Vagina (tissue), 2 donors: ENCODE data around the gene PCBP3. TPM values are rescaled to one million over a fixed set of nuclear protein-coding genes. Genes with fewer than 3 reads are reported as not detected.

Experiments used
- DNase-seq, 2 donors: peaks; one replicate each; pipeline ENCODE4 v3.0.0-alpha.2; 2017; ENCODE audit errors: extremely low spot score in 2 of 2
- H3K27ac ChIP-seq: fragments of 200-600 bp; sonication (generic); one replicate; pipeline ENCODE4 v1.5.1; 2019
- H3K27me3 ChIP-seq: fragments of 200-600 bp; sonication (generic); one replicate; pipeline ENCODE4 v1.5.1; 2019
- H3K36me3 ChIP-seq, 2 donors: fragments of 200-600 bp; sonication (generic); one replicate each; pipeline ENCODE4 v1.5.1; 2017 to 2019
- H3K4me1 ChIP-seq: fragments of 200-600 bp; sonication (generic); one replicate; pipeline ENCODE4 v1.5.1; 2019
- H3K4me3 ChIP-seq, 2 donors: fragments of 200-600 bp; sonication (generic); 1 replicate in 1 of 2; 2 replicates in 1 of 2; pipeline ENCODE4 v1.5.1; 2016 to 2019
- H3K9me3 ChIP-seq: fragments of 200-600 bp; sonication (generic); one replicate; pipeline ENCODE4 v1.5.1; 2019
- CTCF ChIP-seq, 3 experiments: fragments of 450-650 bp in 2 of 3; fragments of 200-600 bp in 1 of 3; sonication (generic) in 1 of 3; IDR thresholded peaks; one replicate each; pipeline ENCODE4 v1.5.1; 2017 to 2019; ENCODE audit warnings: antibody characterized with exemption in 3 of 3, mild to moderate bottlenecking in 2 of 3, moderate library complexity in 2 of 3
- POLR2A ChIP-seq, 2 donors: fragments of 450-650 bp; IDR thresholded peaks; one replicate each; pipeline ENCODE4 v1.6.1; 2017; ENCODE audit warnings: antibody characterized with exemption in 2 of 2, mild to moderate bottlenecking in 2 of 2, moderate library complexity in 2 of 2
- POLR2AphosphoS5 ChIP-seq, 2 donors: sonication (generic); formaldehyde crosslinking; IDR thresholded peaks; one replicate each; pipeline ENCODE4 v1.9.0; 2017; ENCODE audit warnings: antibody characterized with exemption in 2 of 2, mild to moderate bottlenecking in 2 of 2, low read depth in 1 of 2; ENCODE audit not compliant: insufficient read depth in 1 of 2
- intact Hi-C: fragments of 100-400 bp; cut with DNase I; formaldehyde crosslinking; loops from one replicate; pipeline ENCODE4 v1.15.1; 2023
- total RNA-seq: library from RNA; depleted of rRNA; stranded (reverse); fragments of >200 nt; gene quantifications from one replicate; pipeline ENCODE4 v1.2.3, GENCODE V29; 2016

PCBP3 gene
- total RNA-seq, 1 donor from 2014 or later: 4.9 TPM

- no peak for TF ChIP-seq POLR2A (IDR thresholded peaks at IDR 0.05)
- no peak for TF ChIP-seq CTCF (IDR thresholded peaks at IDR 0.05)
- no peak for TF ChIP-seq POLR2AphosphoS5 (IDR thresholded peaks at IDR 0.05; ENCODE audit: insufficient read depth in 1 of 2, low read depth in 1 of 2)
- H3K9me3 ChIP-seq: no peaks in the 10 kb centered on the region
- no peaks in the 10 kb centered on the region for H3K4me1 ChIP-seq
- H3K36me3 ChIP-seq: no peaks in the 10 kb centered on the region
- H3K4me3 ChIP-seq: no peak overlapping the region
- no peak for DNase-seq
- no peak overlapping the region for H3K27ac ChIP-seq
- intact Hi-C loops: no loop called here
- no peaks in the 10 kb centered on the region for H3K27me3 ChIP-seq
Measured at GRCh38 chr21:45698493-45699184, 55.1 kb downstream of the PCBP3 start.

- DNase-seq: no peak
- intact Hi-C loops: no loop called here
- Histone ChIP-seq H3K4me3 (no peak overlapping the region), H3K9me3 (no peaks in the 10 kb centered on the region), H3K4me1 (no peaks in the 10 kb centered on the region), H3K27me3 (no peaks in the 10 kb centered on the region), H3K36me3 (no peaks in the 10 kb centered on the region), H3K27ac (no peak overlapping the region)
- TF ChIP-seq POLR2A (IDR thresholded peaks at IDR 0.05): no peak
- no peak for TF ChIP-seq CTCF (IDR thresholded peaks at IDR 0.05)
- TF ChIP-seq POLR2AphosphoS5 (IDR thresholded peaks at IDR 0.05; ENCODE audit: insufficient read depth in 1 of 2, low read depth in 1 of 2): no peak
Measured at GRCh38 chr21:45699251-45699942, 55.9 kb downstream of the PCBP3 start.

GRCh38 chr21:45699966-45700365, 56.4 kb downstream of the PCBP3 start:
- intact Hi-C loops: no loop called here
- DNase-seq: no peak
- Histone ChIP-seq H3K4me3 (no peak overlapping the region), H3K36me3 (no peaks in the 10 kb centered on the region), H3K27me3 (no peaks in the 10 kb centered on the region), H3K27ac (no peak overlapping the region), H3K4me1 (no peaks in the 10 kb centered on the region), H3K9me3 (no peaks in the 10 kb centered on the region)
- TF ChIP-seq CTCF (IDR thresholded peaks at IDR 0.05): no peak
- TF ChIP-seq POLR2A (IDR thresholded peaks at IDR 0.05): no peak
- no peak for TF ChIP-seq POLR2AphosphoS5 (IDR thresholded peaks at IDR 0.05; ENCODE audit: insufficient read depth in 1 of 2, low read depth in 1 of 2)

GRCh38 chr21:45700461-45700860, 56.9 kb downstream of the PCBP3 start:
- DNase-seq: no peak
- no peaks in the 10 kb centered on the region for H3K9me3 ChIP-seq
- no peak for TF ChIP-seq POLR2AphosphoS5 (IDR thresholded peaks at IDR 0.05; ENCODE audit: insufficient read depth in 1 of 2, low read depth in 1 of 2)
- no peak for TF ChIP-seq CTCF (IDR thresholded peaks at IDR 0.05)
- TF ChIP-seq POLR2A (IDR thresholded peaks at IDR 0.05): no peak
- no peaks in the 10 kb centered on the region for H3K36me3 ChIP-seq
- no peaks in the 10 kb centered on the region for H3K27me3 ChIP-seq
- intact Hi-C loops: no loop called here
- no peak overlapping the region for H3K27ac ChIP-seq
- no peaks in the 10 kb centered on the region for H3K4me1 ChIP-seq
- H3K4me3 ChIP-seq: no peak overlapping the region
